ENCODE measurements around the gene HENMT1.

GRCh38 chr1:108706643-108707042, 45.8 kb upstream of the HENMT1 start:
- TF ChIP-seq CTCF (IDR thresholded peaks at IDR 0.05) (no peak), POLR2A (IDR thresholded peaks at IDR 0.05) (no peak)
